HEK293T (cell line): ENCODE data around the gene RRH.

Experiments used
- ARNT ChIP-seq: fragments of 450-650 bp; IDR thresholded peaks from 2 replicates; pipeline ENCODE4 v1.6.1; 2017; ENCODE audit warnings: mild to moderate bottlenecking
- BHLHE40 ChIP-seq: fragments of 450-650 bp; IDR thresholded peaks from 2 replicates; pipeline ENCODE4 v1.6.1; 2016; ENCODE audit warnings: mild to moderate bottlenecking, moderate library complexity, borderline replicate concordance
- CTBP1 ChIP-seq: fragments of 450-650 bp; IDR thresholded peaks from 2 replicates; pipeline ENCODE4 v1.6.1; 2016; ENCODE audit warnings: borderline replicate concordance
- ELF4 ChIP-seq: fragments of 450-650 bp; IDR thresholded peaks from 2 replicates; pipeline ENCODE4 v1.6.1; 2017; ENCODE audit warnings: antibody characterized with exemption
- FOXK2 ChIP-seq: fragments of 450-650 bp; IDR thresholded peaks from 2 replicates; pipeline ENCODE4 v1.6.1; 2016; ENCODE audit warnings: mild to moderate bottlenecking
- FOXM1 ChIP-seq: fragments of 450-650 bp; IDR thresholded peaks from 2 replicates; pipeline ENCODE4 v1.6.1; 2017; ENCODE audit warnings: mild to moderate bottlenecking, borderline replicate concordance
- HDGF ChIP-seq: fragments of 450-650 bp; IDR thresholded peaks from 2 replicates; pipeline ENCODE4 v1.6.1; 2017; ENCODE audit warnings: antibody characterized with exemption, borderline replicate concordance
- L3MBTL2 ChIP-seq: fragments of 450-650 bp; conservative IDR thresholded peaks from 2 replicates; pipeline ENCODE4 v1.6.1; 2016; ENCODE audit warnings: mild to moderate bottlenecking
- NFRKB ChIP-seq: fragments of 450-650 bp; IDR thresholded peaks from 2 replicates; pipeline ENCODE4 v1.6.1; 2016; ENCODE audit warnings: mild to moderate bottlenecking, moderate library complexity
- SP1 ChIP-seq: fragments of 450-650 bp; IDR thresholded peaks from 2 replicates; pipeline ENCODE4 v1.6.1; 2017
- SUZ12 ChIP-seq: fragments of 450-650 bp; IDR thresholded peaks from 2 replicates; pipeline ENCODE4 v1.6.1; 2016; ENCODE audit warnings: mild to moderate bottlenecking
- ZNF384 ChIP-seq: fragments of 450-650 bp; IDR thresholded peaks from 2 replicates; pipeline ENCODE4 v1.6.1; 2016
- TF ChIP-seq, protein P1 (sequence below): fragments of 450-650 bp; IDR thresholded peaks from 2 replicates; pipeline ENCODE4 v1.6.1; 2016

DNA sequence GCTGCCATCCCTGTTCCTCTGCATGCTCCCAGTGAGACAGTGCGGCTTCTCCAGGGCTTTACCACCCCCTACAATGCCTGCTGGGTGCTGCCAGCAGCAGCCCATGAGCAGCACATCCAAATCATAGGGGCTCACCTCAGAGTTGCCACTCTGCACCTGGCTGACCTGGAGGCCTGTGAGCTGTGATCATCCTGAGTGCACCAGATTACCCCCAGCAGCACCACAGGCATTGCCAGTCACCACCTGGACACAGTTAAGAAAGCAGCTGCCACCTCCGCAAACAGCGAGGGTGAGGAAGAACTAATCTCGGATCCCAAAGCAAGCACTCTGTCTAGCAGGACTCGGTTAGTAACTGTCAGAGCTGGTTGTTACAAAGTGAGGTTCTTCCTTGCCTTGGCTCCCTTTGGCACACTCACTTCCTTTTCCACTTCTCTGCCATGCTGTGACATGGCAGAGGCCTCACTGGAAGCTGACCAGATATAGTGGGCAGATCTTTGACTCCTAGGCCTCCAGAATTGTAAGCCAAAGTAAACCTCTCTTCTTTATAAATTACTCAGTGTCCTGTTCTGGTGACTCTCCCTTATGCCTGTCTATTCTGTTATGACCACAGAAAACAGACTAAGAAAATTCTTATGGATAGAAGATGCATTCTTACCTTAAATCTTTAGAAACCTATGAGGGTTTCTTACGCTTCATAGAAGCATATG lies 45.3 kb downstream of the RRH start:
- no peak for TF ChIP-seq ZNF384
- TF ChIP-seq SUZ12, result no peak
- no peak for TF ChIP-seq L3MBTL2
- no peak for TF ChIP-seq ELF4
- TF ChIP-seq NFRKB, result no peak
- TF ChIP-seq BHLHE40, result no peak
- no peak for TF ChIP-seq SP1
- TF ChIP-seq CTBP1, result no peak
- no peak for TF ChIP-seq FOXK2
- TF ChIP-seq, protein P1, sequence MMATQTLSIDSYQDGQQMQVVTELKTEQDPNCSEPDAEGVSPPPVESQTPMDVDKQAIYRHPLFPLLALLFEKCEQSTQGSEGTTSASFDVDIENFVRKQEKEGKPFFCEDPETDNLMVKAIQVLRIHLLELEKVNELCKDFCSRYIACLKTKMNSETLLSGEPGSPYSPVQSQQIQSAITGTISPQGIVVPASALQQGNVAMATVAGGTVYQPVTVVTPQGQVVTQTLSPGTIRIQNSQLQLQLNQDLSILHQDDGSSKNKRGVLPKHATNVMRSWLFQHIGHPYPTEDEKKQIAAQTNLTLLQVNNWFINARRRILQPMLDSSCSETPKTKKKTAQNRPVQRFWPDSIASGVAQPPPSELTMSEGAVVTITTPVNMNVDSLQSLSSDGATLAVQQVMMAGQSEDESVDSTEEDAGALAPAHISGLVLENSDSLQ, result no peak
- TF ChIP-seq FOXM1, result no peak
- no peak for TF ChIP-seq HDGF
- no peak for TF ChIP-seq ARNT
